Rectal smooth muscle tissue (tissue), 1 donor: ENCODE results near the gene CAPZB.

Source experiments
- H3K27ac ChIP-seq: one replicate; pipeline ENCODE4 v1.7.0; 2013; ENCODE audit warnings: low read depth, low read length, inconsistent platforms
- H3K27me3 ChIP-seq: one replicate; pipeline ENCODE4 v1.7.0; 2013; ENCODE audit warnings: low read length; ENCODE audit not compliant: control insufficient read depth, insufficient read depth
- H3K36me3 ChIP-seq: one replicate; pipeline ENCODE4 v1.7.0; 2013; ENCODE audit warnings: low read length; ENCODE audit not compliant: control insufficient read depth, insufficient read depth
- H3K4me1 ChIP-seq: one replicate; pipeline ENCODE4 v1.7.0; 2013; ENCODE audit warnings: low read length; ENCODE audit not compliant: control insufficient read depth, insufficient read depth
- H3K4me3 ChIP-seq: one replicate; pipeline ENCODE4 v1.7.0; 2013; ENCODE audit warnings: low read length
- H3K9ac ChIP-seq: one replicate; pipeline ENCODE4 v1.7.0; 2013; ENCODE audit warnings: low read length

CAPZB gene

DNA sequence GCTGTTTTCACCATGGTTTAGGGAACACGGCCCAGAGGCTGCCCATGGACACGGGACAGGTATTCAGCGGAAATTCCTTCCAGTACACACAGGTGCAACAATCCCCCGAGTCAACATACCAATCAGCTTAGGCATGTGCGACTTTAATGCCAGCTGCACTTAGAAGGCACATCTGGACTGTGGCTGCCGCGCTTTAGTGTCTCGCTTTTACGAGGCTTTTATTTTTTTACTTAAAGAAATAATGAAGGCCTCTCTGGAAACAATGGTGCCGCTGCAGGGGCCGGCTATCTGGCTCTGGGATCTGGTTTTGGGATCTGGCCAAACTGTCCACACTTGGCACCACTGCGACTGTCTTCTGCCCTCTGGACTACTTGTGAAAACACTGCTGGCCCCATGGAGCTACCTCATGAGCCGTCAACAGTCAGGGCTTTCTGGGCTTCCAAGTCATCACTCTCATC is 117.7 kb downstream of the CAPZB start:
- Histone ChIP-seq H3K4me3 (no peak overlapping the region), H3K4me1 (no peaks in the 10 kb centered on the region), H3K27me3 (no peaks in the 10 kb centered on the region), H3K36me3 (no peaks in the 10 kb centered on the region), H3K9ac (no peak overlapping the region), H3K27ac (no peak overlapping the region)

DNA sequence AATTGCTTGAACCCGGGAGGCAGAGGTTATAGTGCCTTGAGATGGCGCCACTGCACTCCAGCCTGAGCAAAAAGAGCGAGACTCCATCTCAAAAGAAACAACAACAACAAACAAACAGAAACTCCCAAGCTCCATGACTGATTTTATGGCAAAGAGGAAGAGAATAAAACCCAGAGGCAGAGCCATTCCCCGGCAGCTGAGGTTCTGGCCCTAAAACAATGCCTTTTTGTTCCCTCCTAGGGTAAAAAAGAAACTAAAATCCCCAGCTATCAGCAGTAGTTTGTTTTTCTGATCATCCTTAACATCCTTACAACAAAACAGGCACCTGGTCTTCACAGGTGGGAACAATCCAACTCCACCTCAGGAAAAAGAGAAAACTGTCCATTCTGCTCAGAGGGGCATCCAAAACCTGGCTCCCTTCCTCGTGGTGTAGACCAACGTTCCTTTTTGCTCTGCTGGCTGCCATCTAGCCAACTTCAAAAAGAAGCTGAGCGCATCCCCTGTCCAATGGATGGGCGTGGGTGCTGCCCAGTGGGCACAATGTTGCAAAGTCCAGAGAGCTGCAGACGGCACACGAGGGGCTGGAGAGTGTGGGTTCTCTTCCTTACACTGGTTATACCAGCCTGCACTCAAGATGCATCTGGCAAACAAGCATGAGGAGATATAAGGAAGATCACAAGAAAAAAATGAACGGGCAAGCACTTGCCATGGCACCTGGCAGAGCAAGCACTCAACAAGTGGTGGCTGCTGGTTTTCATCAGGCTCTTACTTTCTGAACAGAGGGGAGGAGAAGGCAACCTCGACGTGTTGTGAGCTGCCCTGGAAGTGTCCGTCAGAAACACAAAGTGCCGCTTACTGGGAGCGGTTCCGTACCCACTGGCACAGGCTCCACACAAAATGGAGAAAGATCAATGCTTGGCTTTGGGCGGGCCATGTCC is 118.5 kb downstream of the CAPZB start:
- no peak overlapping the region for H3K27ac ChIP-seq
- H3K4me3 ChIP-seq: no peak overlapping the region
- no peak overlapping the region for H3K9ac ChIP-seq
- H3K27me3 ChIP-seq: no peaks in the 10 kb centered on the region
- H3K4me1 ChIP-seq: no peaks in the 10 kb centered on the region
- no peaks in the 10 kb centered on the region for H3K36me3 ChIP-seq

DNA sequence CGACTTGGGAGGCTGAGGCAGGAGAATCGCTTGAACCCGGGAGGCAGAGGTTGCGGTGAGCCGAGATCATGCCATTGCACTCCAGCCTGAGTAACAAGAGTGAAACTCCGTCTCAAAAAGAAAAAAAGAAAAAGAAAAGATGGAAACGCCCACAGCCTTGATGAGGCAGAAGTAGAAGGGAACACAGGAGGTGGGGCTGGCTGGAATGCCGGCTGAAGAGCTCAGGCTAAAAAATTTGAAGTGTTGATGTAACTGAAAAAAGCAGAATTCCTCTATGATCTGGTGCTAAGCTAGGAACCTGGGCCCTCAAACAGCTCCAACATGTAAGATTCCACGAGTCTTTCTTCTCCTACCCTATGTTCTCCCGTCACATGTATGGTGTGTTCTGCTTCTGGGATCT is 119.6 kb downstream of the CAPZB start:
- H3K4me3 ChIP-seq: no peak overlapping the region
- no peak overlapping the region for H3K27ac ChIP-seq
- no peaks in the 10 kb centered on the region for H3K36me3 ChIP-seq
- H3K4me1 ChIP-seq: no peaks in the 10 kb centered on the region
- H3K27me3 ChIP-seq: no peaks in the 10 kb centered on the region
- H3K9ac ChIP-seq: no peak overlapping the region

DNA sequence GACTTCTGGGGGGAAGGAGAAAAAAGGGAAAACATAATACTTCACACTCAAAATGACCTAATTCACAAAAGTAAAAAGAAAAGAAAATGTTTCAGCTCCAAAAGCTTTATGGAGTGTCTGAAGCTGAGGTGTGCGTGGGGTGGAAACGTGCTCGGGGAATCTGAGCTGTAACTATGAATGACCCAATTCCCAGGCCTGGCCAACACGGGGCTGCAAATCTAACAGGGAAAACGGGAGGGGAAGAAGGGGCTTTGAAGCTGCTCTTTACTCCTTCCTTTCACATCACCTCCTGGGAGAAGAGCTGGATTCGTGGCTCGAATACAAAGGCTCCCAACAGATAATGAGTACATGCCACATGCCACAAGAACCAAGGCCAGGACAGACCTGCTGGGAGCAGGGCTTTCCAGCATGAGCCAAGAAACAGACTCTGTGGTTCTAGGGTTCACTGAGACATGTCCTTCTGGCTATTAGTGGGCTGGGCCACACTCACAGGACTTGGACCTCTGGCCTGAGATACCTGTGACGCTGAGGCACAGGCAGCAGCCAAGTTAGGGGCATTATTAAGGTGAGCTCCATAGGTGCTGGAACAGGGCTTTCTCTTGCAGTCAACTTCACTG is 121.7 kb downstream of the CAPZB start:
- Histone ChIP-seq H3K27ac (no peak overlapping the region), H3K27me3 (no peaks in the 10 kb centered on the region), H3K9ac (no peak overlapping the region), H3K4me1 (no peaks in the 10 kb centered on the region), H3K4me3 (no peak overlapping the region), H3K36me3 (no peaks in the 10 kb centered on the region)

DNA sequence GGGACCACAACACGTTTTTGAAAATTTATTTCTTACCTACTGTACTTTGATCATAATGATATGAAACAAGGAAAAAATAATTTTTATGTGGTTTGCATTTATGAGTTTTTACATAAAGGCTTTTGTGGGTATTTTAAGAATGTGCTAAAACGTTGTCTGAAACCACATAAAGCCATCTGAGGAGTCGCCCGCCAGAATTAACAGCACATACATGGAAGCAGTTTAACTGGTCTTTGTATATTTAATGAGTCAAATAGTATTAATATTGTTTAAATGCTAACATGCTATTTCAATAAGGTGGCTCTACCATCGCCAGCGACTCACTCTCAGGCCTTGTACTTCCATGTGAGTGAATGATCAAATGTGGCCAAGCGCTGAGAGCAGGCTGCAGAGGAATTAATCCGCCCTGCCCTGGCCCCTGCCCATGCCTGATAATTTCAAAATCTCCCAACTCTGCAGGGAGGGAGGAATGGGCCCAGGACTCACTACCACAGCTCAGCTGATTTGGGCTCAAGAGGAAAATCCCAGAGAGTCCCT is 123.7 kb downstream of the CAPZB start:
- no peaks in the 10 kb centered on the region for H3K4me1 ChIP-seq
- H3K27me3 ChIP-seq: no peaks in the 10 kb centered on the region
- no peak overlapping the region for H3K4me3 ChIP-seq
- H3K36me3 ChIP-seq: peaks cover under 1% of the 10 kb centered on the region
- H3K27ac ChIP-seq: no peak overlapping the region
- no peak overlapping the region for H3K9ac ChIP-seq

DNA sequence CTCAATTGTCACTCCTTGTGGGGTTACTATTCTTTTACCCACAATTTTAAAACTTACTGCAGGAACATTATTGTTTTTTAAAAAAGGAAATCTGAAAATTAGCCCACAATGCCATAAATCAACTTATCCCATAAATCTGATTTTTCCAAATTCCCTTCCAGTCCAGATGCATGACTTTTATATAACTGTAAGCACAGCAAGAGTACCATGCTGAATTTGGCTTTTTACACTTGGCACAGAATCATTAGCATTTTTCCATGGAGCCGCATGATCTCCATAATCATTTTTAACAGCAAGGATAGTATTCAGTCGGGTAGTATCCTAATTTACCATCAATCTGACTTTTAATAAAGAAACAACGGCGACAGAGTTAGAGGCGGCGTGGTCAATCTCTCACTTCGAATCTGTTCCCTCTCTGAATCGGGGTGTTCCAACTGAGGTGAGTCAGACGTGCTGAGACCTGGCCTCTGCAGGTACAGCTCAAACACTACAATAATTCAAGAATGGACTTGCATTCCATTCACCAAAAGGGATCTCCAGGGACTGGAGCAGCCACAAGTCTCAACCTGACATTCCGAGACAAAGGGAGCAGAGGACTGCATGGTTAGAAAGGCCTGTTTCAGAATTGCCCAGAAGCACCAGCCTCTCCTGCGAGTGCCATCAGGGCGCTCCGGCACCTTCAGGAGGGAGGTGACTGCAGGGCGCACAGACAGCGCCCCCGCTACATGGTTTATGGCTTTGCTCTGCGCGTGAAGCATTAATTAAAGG is 124.3 kb downstream of the CAPZB start:
- Histone ChIP-seq H3K4me1 (no peaks in the 10 kb centered on the region), H3K9ac (no peak overlapping the region), H3K27me3 (no peaks in the 10 kb centered on the region), H3K4me3 (no peak overlapping the region), H3K36me3 (peaks cover 7% of the 10 kb centered on the region), H3K27ac (no peak overlapping the region)

DNA sequence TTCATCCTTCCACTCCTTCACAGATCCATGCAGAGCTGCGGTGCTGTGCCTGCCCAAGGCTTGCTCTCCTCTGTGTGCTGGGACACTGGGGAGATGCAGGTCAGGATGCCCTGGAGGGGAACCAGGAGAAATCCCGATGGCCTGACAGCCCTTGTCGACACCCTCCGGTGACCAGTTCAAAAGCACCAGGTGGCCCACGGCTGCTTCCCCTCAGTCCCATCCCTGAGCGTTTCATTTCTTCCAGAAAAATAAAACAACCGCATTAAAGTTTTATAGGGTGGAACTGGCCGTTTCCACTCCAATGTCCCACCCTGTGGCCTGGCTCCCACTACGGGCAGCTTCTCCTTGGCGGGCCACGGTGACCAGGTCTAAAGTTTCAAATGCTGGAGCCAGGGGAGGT is 124.9 kb downstream of the CAPZB start:
- H3K27me3 ChIP-seq: no peaks in the 10 kb centered on the region
- H3K27ac ChIP-seq: no peak overlapping the region
- H3K4me1 ChIP-seq: no peaks in the 10 kb centered on the region
- no peak overlapping the region for H3K9ac ChIP-seq
- H3K36me3 ChIP-seq: peaks cover 13% of the 10 kb centered on the region
- no peak overlapping the region for H3K4me3 ChIP-seq

DNA sequence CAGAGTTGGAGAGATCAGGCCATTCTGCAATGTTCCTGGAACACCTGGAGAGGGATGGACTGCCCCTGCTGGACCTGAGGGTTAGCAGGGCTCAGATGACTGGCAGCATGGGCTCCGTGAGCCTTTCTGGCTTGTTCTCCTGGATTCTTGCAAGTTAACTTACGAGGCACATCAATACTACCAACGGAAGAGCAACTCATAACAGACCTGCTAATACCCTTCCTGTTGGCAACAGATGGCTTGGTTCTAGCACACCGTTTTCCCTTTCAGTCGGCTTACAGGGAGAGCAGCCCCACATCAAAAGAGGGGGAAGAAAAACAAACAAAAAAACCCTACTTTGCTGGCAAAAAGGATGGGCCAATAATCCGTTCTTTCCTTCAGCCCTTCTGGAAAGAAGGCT is 125.3 kb downstream of the CAPZB start:
- Histone ChIP-seq H3K27ac (no peak overlapping the region), H3K4me1 (no peaks in the 10 kb centered on the region), H3K4me3 (no peak overlapping the region), H3K27me3 (no peaks in the 10 kb centered on the region), H3K9ac (no peak overlapping the region), H3K36me3 (peaks cover 13% of the 10 kb centered on the region)

DNA sequence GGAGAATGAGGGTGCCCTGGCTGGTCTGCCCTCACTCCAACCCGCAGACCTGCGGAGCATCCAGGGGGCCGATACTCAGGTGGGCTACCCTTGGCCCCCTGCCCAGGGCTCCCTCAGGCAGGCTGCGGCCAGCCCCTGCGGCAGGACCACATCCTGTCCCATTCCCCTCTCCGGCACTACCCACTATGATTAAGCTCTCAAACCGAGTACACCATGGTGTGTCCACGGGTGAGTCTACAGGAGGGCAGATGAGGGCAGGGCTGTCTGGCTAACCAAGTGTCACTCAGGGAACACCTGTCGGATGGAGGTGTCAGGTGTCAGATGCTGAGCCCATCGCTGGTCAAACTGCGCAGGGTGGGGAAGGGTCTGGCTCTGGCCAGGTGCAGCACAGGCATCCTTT is 126.0 kb downstream of the CAPZB start:
- Histone ChIP-seq H3K27me3 (no peaks in the 10 kb centered on the region), H3K36me3 (peaks cover 20% of the 10 kb centered on the region), H3K4me1 (no peaks in the 10 kb centered on the region), H3K27ac (no peak overlapping the region), H3K9ac (no peak overlapping the region), H3K4me3 (no peak overlapping the region)

DNA sequence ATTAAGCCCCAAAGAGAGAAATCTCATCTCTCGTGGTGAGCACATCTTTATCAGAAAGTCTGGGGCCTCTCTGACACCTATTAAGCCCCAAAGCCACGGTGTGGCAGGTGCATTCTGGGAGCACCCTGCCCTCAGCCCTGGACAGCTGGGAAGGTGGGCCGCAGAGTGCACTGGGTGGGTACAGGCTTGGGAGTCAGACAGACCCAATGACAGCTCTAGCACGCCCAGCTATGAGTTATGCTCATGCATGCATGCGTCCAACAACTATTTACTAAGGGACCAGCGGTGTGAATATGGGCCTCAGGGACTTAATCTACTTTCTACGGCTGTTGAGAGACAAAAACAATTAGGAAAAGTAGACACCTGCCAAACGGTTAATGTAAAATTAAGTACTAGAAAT is 126.6 kb downstream of the CAPZB start:
- Histone ChIP-seq H3K27ac (no peak overlapping the region), H3K36me3 (peaks cover 25% of the 10 kb centered on the region), H3K9ac (no peak overlapping the region), H3K4me3 (no peak overlapping the region), H3K27me3 (no peaks in the 10 kb centered on the region), H3K4me1 (no peaks in the 10 kb centered on the region)

DNA sequence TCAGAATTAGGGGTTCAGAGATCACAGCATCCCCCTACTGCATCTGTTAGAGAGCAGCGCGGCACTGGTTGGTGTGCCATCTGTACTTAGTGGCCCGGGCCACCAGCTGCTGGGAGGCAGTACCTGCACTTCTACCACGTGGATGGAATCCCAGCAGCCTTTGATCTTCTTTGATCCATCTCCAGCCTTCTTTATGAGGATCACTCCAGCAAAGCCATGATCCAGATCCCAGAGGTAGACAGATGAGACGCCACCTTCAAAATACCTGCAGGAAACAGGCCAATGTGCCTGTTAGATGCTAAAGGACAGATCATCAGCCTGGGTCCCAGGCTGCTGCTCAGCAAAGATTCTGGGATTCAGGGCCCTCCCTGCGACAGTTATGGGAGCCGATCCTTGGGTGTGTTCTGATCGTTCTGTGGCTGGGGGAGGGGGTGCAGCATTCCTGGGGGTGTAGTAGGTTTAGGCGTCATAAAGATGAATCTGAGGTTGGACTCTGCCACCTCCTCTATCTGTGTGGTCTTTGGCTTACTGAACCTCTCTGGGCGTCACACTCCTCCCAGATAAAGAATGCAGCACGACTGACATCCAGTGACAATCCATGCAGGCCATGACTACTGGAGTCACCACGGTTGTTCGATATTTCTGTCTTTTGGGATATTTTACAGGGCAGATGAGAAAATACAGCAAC is 127.9 kb downstream of the CAPZB start:
- Histone ChIP-seq H3K9ac (no peak overlapping the region), H3K27me3 (no peaks in the 10 kb centered on the region), H3K36me3 (peaks cover 30% of the 10 kb centered on the region), H3K27ac (no peak overlapping the region), H3K4me3 (no peak overlapping the region), H3K4me1 (peaks cover 2% of the 10 kb centered on the region)

DNA sequence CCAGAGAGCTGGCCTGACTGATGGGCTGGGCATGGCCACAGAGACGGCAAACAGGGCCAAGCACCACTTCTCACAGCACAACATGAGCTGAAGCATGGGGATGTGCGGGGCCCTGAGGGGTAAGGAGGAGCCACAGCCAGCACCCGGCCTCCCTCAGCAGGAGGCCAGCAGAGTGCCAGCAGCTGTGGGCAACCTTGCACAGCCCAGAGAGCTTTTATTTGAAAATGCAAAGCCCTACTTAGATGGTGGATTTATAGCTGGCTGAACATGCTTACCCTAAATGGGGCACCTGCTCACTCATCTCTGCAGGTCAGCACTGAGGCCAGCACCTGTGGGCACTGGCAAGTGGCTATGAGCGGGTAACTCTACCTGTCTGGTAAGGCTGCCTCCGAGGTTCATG is 129.1 kb downstream of the CAPZB start:
- Histone ChIP-seq H3K36me3 (peaks cover 30% of the 10 kb centered on the region), H3K27ac (no peak overlapping the region), H3K4me3 (no peak overlapping the region), H3K4me1 (peaks cover 12% of the 10 kb centered on the region), H3K9ac (no peak overlapping the region), H3K27me3 (no peaks in the 10 kb centered on the region)
